VCaP (cell line): ENCODE results near the gene VWA3B.

Source experiments
- H3K27ac ChIP-seq: fragments of 450-650 bp; 2 replicates; pipeline ENCODE4 v1.5.1; 2017
- CTCF ChIP-seq: fragments of 450-650 bp; conservative IDR thresholded peaks from 2 replicates; pipeline ENCODE4 v1.5.1; 2017; ENCODE audit warnings: mild to moderate bottlenecking, moderate library complexity

Gene VWA3B

GRCh38 chr2:98102878-98103277 lies 15.9 kb downstream of the VWA3B start:
- H3K27ac ChIP-seq = no peak overlapping the region
- TF ChIP-seq CTCF = no peak

- 0 out of 2 replicates have a peak overlapping the region, but pooled peaks have one; percentile 3 for H3K27ac ChIP-seq
- TF ChIP-seq CTCF = no peak
Measured at GRCh38 chr2:98108110-98108509, 21.1 kb downstream of the VWA3B start.

- no peak for TF ChIP-seq CTCF
- no peak overlapping the region for H3K27ac ChIP-seq
Measured at GRCh38 chr2:98110741-98111140, 23.8 kb downstream of the VWA3B start.

GRCh38 chr2:98114643-98115330 lies 27.8 kb downstream of the VWA3B start:
- no peak overlapping the region for H3K27ac ChIP-seq
- TF ChIP-seq CTCF = no peak

- no peak overlapping the region for H3K27ac ChIP-seq
- no peak for TF ChIP-seq CTCF
Measured at GRCh38 chr2:98118161-98118560, 31.2 kb downstream of the VWA3B start.

GRCh38 chr2:98118852-98119251 lies 31.9 kb downstream of the VWA3B start:
- no peak for TF ChIP-seq CTCF

GRCh38 chr2:98121149-98121548 lies 34.2 kb downstream of the VWA3B start:
- TF ChIP-seq CTCF = no peak
- H3K27ac ChIP-seq = no peak overlapping the region

More at GRCh38 chr2:98118852-98119251, 31.9 kb downstream of the VWA3B start:
- H3K27ac ChIP-seq = no peak overlapping the region
